HepG2 (cell line): ENCODE data around the gene RAET1E. TPM values are rescaled to one million over a fixed set of nuclear protein-coding genes. Genes with fewer than 3 reads are reported as not detected.
"Not testable (repeated sequence)": the region's sequence is repeated elsewhere in the genome, so short reads cannot be mapped to it uniquely, and the experiment has no call there.

Experiments
- ATAC-seq: fragments of 200-7000 bp; cut with Tn5 transposase; 3 replicates; pipeline ENCODE4 v1.9.1; 2020; ENCODE audit warnings: mild to moderate bottlenecking, moderate library complexity
- BruUV-seq: library from RNA; stranded (reverse); fragments of 400-500 nt; replicated peaks from 2 replicates; lab custom pipeline; 2021; lab: Mats Ljungman, UMichigan
- CTCF ChIA-PET: fragments of 300-600 bp; formaldehyde crosslinking; extraction: SDS; loops from one replicate; lab custom pipeline; 2021; ENCODE audit warnings: low total read pairs, inconsistent platforms, low intra/inter-chr PET ratio; lab: Yijun Ruan, JAX
- POLR2A ChIA-PET: fragments of 350-600 bp; sonication (Branson Sonifier 250); formaldehyde crosslinking; loops from one replicate; lab custom pipeline; 2020; ENCODE audit warnings: antibody characterized with exemption, inconsistent platforms; lab: Yijun Ruan, JAX
- DNase-seq: peaks from one replicate; pipeline ENCODE4 v3.0.0-alpha.2; 2015; ENCODE audit warnings: low spot score
- FAIRE-seq: peaks from 3 replicates; lab custom pipeline; 2011; peaks lifted over from hg19 to GRCh38; lab: Jason Lieb, UNC
- H2AFZ ChIP-seq: one replicate; pipeline ENCODE4 v1.6.1; 2011; ENCODE audit warnings: low read length, inconsistent platforms
- H3K27ac ChIP-seq: fragments of 300-600 bp; 3 replicates; pipeline ENCODE4 v1.8.0; 2011; ENCODE audit warnings: mixed run types, mild to moderate bottlenecking, mixed read lengths, low read length, inconsistent platforms; ENCODE audit not compliant: insufficient read depth; ENCODE audit errors: extremely low read length
- H3K27me3 ChIP-seq, 2 experiments: fragments of 200-600 bp in 1 of 2; 2 replicates in 1 of 2; 3 replicates in 1 of 2; pipeline versions ENCODE4 v1.6.0 to v1.8.0; 2011; ENCODE audit warnings: low read length in 2 of 2, mild to moderate bottlenecking in 2 of 2, moderate library complexity in 2 of 2, inconsistent platforms in 1 of 2; ENCODE audit not compliant: insufficient read depth in 2 of 2, control insufficient read depth in 1 of 2
- H3K36me3 ChIP-seq, 2 experiments: fragments of 200-600 bp in 1 of 2; replicated peaks in 1 of 2; 2 replicates in 1 of 2; 3 replicates in 1 of 2; pipeline versions ENCODE4 v1.5.1 to v1.8.0; 2011; ENCODE audit warnings: low read length in 2 of 2, inconsistent platforms in 1 of 2; ENCODE audit not compliant: insufficient read depth in 2 of 2, control insufficient read depth in 1 of 2
- H3K4me1 ChIP-seq: 2 replicates; pipeline ENCODE4 v1.5.1; 2012; ENCODE audit warnings: low read length, inconsistent platforms; ENCODE audit not compliant: insufficient read depth
- H3K4me2 ChIP-seq: 2 replicates; pipeline ENCODE4 v1.6.0; 2011; ENCODE audit warnings: low read depth, low read length, inconsistent platforms
- H3K4me3 ChIP-seq, 3 experiments: fragments of 200-600 bp in 1 of 3; sonication (generic), shearing (Covaris generic) in 1 of 3; replicated peaks in 1 of 3; 2 replicates each; pipeline ENCODE4 v1.5.1; 2011 to 2016; ENCODE audit warnings: low read length in 3 of 3, inconsistent platforms in 2 of 3, low read depth in 2 of 3, mild to moderate bottlenecking in 2 of 3, control low read depth in 1 of 3, mixed read lengths in 1 of 3; ENCODE audit not compliant: insufficient read depth in 1 of 3
- H3K79me2 ChIP-seq: one replicate; pipeline ENCODE4 v1.6.1; 2011; ENCODE audit warnings: low read length, inconsistent platforms; ENCODE audit not compliant: insufficient read depth
- H3K9ac ChIP-seq: 2 replicates; pipeline ENCODE4 v1.6.0; 2011; ENCODE audit warnings: mild to moderate bottlenecking, low read depth, low read length, inconsistent platforms; ENCODE audit not compliant: insufficient read depth
- H3K9me3 ChIP-seq: 2 replicates; pipeline ENCODE4 v1.5.1; 2012; ENCODE audit warnings: mild to moderate bottlenecking, low read length
- H4K20me1 ChIP-seq: 2 replicates; pipeline ENCODE4 v1.6.0; 2011; ENCODE audit warnings: inconsistent platforms, mild to moderate bottlenecking, low read length, moderate library complexity; ENCODE audit not compliant: insufficient read depth
- ARID3A ChIP-seq: IDR thresholded peaks from 2 replicates; pipeline ENCODE4 v1.6.1; 2012; ENCODE audit warnings: low read depth, low read length, improper control_type of control experiment
- MTERF4 ChIP-seq: sonication (generic); formaldehyde crosslinking; IDR thresholded peaks from 2 replicates; pipeline ENCODE4 v1.8.0; 2023; ENCODE audit warnings: mild to moderate bottlenecking, missing genetic modification reagents
- TARDBP ChIP-seq: sonication (generic); formaldehyde crosslinking; IDR thresholded peaks from 2 replicates; pipeline ENCODE4 v1.8.0; 2022; ENCODE audit warnings: mild to moderate bottlenecking, missing genetic modification reagents
- WGBS: methylation state at CpG from one replicate; pipeline ENCODE4 v1.1.6; 2017; ENCODE audit warnings: low lambda C conversion rate; 5-methylcytosine and 5-hydroxymethylcytosine counted together
- in situ Hi-C: cut with HindIII; loops from 2 replicates; pipeline ENCODE4 v1.10.0; 2017; ENCODE audit warnings: low pct_unique_long_range_greater_than_20kb; ENCODE audit not compliant: extremely low pct_ligation_motif_present
- intact Hi-C: fragments of 100-400 bp; cut with micrococcal nuclease; formaldehyde crosslinking; loops from one replicate; pipeline ENCODE4 v1.10.0; 2022; ENCODE audit not compliant: unreplicated experiment
- polyA plus RNA-seq, 8 experiments: library from polyadenylated mRNA; depleted of rRNA in 3 of 8; stranded (reverse) in 7 of 8; unstranded in 1 of 8; fragments of >200 nt; fragmentation: Illumina TruSeq in 4 of 8; extraction: Trizol in 4 of 8; gene quantifications; 2 replicates each; pipeline versions ENCODE4 v1.2.1 to v1.2.3, GENCODE V29; 2011 to 2016; ENCODE audit warnings: low read depth in 4 of 8, missing spikeins in 1 of 8, mixed read lengths in 1 of 8; ENCODE audit not compliant: insufficient read depth in 1 of 8
- total RNA-seq, 5 experiments: library from RNA; depleted of rRNA; stranded (reverse); fragments of >200 nt; fragmentation: Illumina TruSeq; extraction: Trizol; gene quantifications; 2 replicates each; pipeline ENCODE4 v1.2.3, GENCODE V29; 2016; ENCODE audit warnings: low read depth in 1 of 5

RAET1E gene
- total and polyA plus RNA-seq, 2 of the 13 experiments (the other 11 are each of a cell fraction or from before 2014, with no cell fraction given): not detected

DNA sequence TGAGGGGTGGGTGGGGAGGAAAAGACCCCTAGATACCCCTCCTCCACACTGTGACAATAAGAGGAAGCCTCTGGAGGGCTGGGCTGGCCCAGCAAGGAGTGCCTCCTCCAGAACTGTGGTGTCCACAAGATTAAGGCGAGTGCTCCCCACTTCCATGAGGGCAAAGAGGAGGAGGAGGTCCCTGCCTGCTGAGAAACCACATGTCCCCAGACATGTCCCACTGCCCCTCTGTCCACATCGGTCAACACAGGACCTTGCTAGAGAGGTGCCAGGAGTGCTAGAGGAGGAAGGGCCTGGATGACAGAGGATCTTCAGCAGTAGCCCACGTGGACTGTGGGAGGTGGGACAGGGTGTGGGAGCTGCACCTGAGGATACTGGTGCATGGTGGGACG, 21.9 kb upstream of the RAET1E start:
- Histone ChIP-seq H3K27ac (no peak overlapping the region), H3K36me3 (no peaks in the 10 kb centered on the region), H3K4me2 (no peak overlapping the region), H2AFZ (no peak overlapping the region), H3K4me1 (peaks cover 21% of the 10 kb centered on the region), H4K20me1 (no peaks in the 10 kb centered on the region), H3K9me3 (no peaks in the 10 kb centered on the region), H3K9ac (no peak overlapping the region), H3K4me3 (no peak overlapping the region), H3K27me3 (peaks cover 13 to 76% of the 10 kb centered on the region in 2 experiments), H3K79me2 (no peaks in the 10 kb centered on the region)
- BruUV-seq: no TSS peak
- WGBS: 12% methylated on average over 4 of the region's 4 CpGs
- in situ Hi-C loops (loop anchor here (5.0 kb wide), 2 partner anchors 78 to 198 kb away; no protein-coding TSS in a partner anchor), intact Hi-C loops (no loop called here)
- ATAC-seq (no peak), FAIRE-seq (no peak), DNase-seq (no peak)
- ChIA-PET CTCF (no interaction called here), POLR2A (no interaction called here)
- TF ChIP-seq TARDBP (no peak), ARID3A (no peak), MTERF4 (CRISPR knock-in tag) (no peak)

- H3K4me2 ChIP-seq, H3K9ac ChIP-seq, H3K4me3 ChIP-seq, H3K79me2 ChIP-seq, ATAC-seq, POLR2A ChIA-PET, H2AFZ ChIP-seq, H4K20me1 ChIP-seq, DNase-seq, CTCF ChIA-PET, intact Hi-C loops, H3K9me3 ChIP-seq, BruUV-seq, in situ Hi-C loops, H3K27ac ChIP-seq, H3K36me3 ChIP-seq: not testable (repeated sequence)
- Histone ChIP-seq H3K27me3 (peaks cover 12 to 71% of the 10 kb centered on the region in 2 experiments), H3K4me1 (peaks cover 16% of the 10 kb centered on the region)
- peak; percentile 34 for FAIRE-seq
- 6% methylated on average over 11 of the region's 11 CpGs for WGBS
These were observed 21.4 kb upstream of the RAET1E start for GRCh38 chr6:149919126-149919833.
